ENCODE results near the gene KIDINS220. TPM values are rescaled to one million over a fixed set of nuclear protein-coding genes. Genes with fewer than 3 reads are reported as not detected.

Gene KIDINS220
- total RNA-seq, 1 donor from 2014 or later: 60.0 TPM

GRCh38 chr2:8870441-8870840 lies 33.0 kb upstream of the KIDINS220 start:
- TF ChIP-seq, protein P1, sequence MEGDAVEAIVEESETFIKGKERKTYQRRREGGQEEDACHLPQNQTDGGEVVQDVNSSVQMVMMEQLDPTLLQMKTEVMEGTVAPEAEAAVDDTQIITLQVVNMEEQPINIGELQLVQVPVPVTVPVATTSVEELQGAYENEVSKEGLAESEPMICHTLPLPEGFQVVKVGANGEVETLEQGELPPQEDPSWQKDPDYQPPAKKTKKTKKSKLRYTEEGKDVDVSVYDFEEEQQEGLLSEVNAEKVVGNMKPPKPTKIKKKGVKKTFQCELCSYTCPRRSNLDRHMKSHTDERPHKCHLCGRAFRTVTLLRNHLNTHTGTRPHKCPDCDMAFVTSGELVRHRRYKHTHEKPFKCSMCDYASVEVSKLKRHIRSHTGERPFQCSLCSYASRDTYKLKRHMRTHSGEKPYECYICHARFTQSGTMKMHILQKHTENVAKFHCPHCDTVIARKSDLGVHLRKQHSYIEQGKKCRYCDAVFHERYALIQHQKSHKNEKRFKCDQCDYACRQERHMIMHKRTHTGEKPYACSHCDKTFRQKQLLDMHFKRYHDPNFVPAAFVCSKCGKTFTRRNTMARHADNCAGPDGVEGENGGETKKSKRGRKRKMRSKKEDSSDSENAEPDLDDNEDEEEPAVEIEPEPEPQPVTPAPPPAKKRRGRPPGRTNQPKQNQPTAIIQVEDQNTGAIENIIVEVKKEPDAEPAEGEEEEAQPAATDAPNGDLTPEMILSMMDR (IDR thresholded peaks at IDR 0.05; ENCODE audit: borderline replicate concordance): no peak
- no peak for DNase-seq
- H3K27me3 ChIP-seq (ENCODE audit: low read depth): no peaks in the 10 kb centered on the region
- H3K36me3 ChIP-seq: no peaks in the 10 kb centered on the region
- H3K4me3 ChIP-seq: no peak overlapping the region
- H3K27ac ChIP-seq (replicated peaks): no peak overlapping the region
- H3K9me3 ChIP-seq (replicated peaks): no peaks in the 10 kb centered on the region
- intact Hi-C loops (cut with micrococcal nuclease): loop anchor here (10.0 kb wide), 1 partner anchor 264 kb away; no protein-coding TSS in a partner anchor
- no peaks in the 10 kb centered on the region for H3K4me1 ChIP-seq

DNA sequence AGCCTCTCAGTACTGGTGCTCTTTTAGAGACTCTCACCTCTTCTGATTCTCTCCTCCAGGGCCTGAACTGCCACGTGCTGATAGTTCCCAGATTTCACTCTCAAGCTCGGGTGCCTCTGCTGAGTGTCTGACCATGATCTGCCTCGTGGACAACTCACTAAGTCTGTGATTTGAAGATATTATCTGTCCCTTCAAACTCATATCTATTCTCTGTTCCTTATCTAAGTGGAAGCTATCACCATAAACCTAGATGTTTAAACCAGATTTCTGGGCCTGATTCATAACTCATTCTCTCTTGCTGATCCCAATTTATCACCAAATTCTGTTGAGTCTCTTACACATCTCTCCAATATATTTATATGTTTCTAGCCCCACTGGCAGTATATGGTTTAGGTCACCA lies 29.9 kb upstream of the KIDINS220 start:
- no peak overlapping the region for H3K4me3 ChIP-seq
- intact Hi-C loops (cut with micrococcal nuclease): no loop called here
- no peaks in the 10 kb centered on the region for H3K27me3 ChIP-seq (ENCODE audit: low read depth)
- H3K4me1 ChIP-seq: no peaks in the 10 kb centered on the region
- no peak overlapping the region for H3K27ac ChIP-seq (replicated peaks)
- no peaks in the 10 kb centered on the region for H3K9me3 ChIP-seq (replicated peaks)
- TF ChIP-seq, protein P1 (IDR thresholded peaks at IDR 0.05; ENCODE audit: borderline replicate concordance): no peak
- H3K36me3 ChIP-seq: no peaks in the 10 kb centered on the region
- DNase-seq: no peak

GRCh38 chr2:8863331-8863953 lies 26.0 kb upstream of the KIDINS220 start:
- no peaks in the 10 kb centered on the region for H3K9me3 ChIP-seq (replicated peaks)
- H3K36me3 ChIP-seq: no peaks in the 10 kb centered on the region
- intact Hi-C loops (cut with micrococcal nuclease): no loop called here

DNA sequence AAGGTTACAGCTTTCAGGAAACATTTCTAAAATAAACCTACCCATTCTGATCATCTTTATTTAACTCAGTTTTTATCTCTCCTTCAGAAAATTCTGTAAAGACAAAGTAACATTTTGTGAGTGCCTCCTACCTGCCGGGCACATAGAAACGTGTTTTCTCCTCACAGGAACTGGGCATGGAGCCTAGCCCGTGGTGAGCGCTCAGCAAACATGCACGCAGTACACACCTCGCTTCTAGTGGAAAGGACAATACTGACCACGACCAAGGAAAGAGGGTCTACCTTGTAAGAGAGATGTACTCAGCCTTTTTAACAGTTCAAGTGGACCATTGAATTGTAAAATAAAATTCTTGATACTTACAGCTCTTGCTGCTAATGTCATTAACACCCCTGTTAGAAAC lies 24.8 kb upstream of the KIDINS220 start:
- no peak for DNase-seq
- no peak overlapping the region for H3K4me3 ChIP-seq
- intact Hi-C loops (cut with micrococcal nuclease): no loop called here
- no peak overlapping the region for H3K27ac ChIP-seq (replicated peaks)
- H3K4me1 ChIP-seq: no peaks in the 10 kb centered on the region
- no peaks in the 10 kb centered on the region for H3K27me3 ChIP-seq (ENCODE audit: low read depth)
- TF ChIP-seq, protein P1 (IDR thresholded peaks at IDR 0.05; ENCODE audit: borderline replicate concordance): no peak
- H3K36me3 ChIP-seq: no peaks in the 10 kb centered on the region
- no peaks in the 10 kb centered on the region for H3K9me3 ChIP-seq (replicated peaks)

More at GRCh38 chr2:8863331-8863953, 26.0 kb upstream of the KIDINS220 start:
- no peaks in the 10 kb centered on the region for H3K4me1 ChIP-seq
- H3K27ac ChIP-seq (replicated peaks): no peak overlapping the region
- no peaks in the 10 kb centered on the region for H3K27me3 ChIP-seq (ENCODE audit: low read depth)
- no peak overlapping the region for H3K4me3 ChIP-seq
- TF ChIP-seq, protein P1 (IDR thresholded peaks at IDR 0.05; ENCODE audit: borderline replicate concordance): no peak
- DNase-seq: no peak

DNA sequence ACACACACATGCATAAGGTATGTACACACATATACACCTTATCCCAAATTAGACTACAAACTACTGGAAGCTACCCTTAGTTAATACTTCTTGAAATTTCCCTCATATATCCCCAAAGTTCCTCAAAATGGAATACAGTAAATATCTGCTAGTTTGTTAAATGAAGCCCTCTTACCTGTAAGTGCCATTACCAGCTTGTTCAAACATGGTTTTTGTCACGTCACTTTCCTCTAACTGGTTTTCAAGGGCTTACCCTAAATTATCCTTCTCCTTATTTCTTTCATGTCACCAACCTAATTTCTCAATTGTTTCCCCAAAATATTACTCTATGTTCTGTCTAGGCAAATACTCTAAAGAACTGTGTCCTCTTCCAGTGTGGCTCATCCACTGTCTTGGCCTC lies 24.4 kb upstream of the KIDINS220 start:
- DNase-seq: no peak
- intact Hi-C loops (cut with micrococcal nuclease): no loop called here
- no peak overlapping the region for H3K27ac ChIP-seq (replicated peaks)
- no peaks in the 10 kb centered on the region for H3K4me1 ChIP-seq
- no peaks in the 10 kb centered on the region for H3K36me3 ChIP-seq
- no peaks in the 10 kb centered on the region for H3K27me3 ChIP-seq (ENCODE audit: low read depth)
- no peak overlapping the region for H3K4me3 ChIP-seq
- TF ChIP-seq, protein P1 (IDR thresholded peaks at IDR 0.05; ENCODE audit: borderline replicate concordance): no peak
- H3K9me3 ChIP-seq (replicated peaks): no peaks in the 10 kb centered on the region

All from left ventricle myocardium inferior (tissue), 1 donor.